NCI-H1417 (cell line): ENCODE measurements around the gene TDRD3.
A peak's percentile ranks its signal among the peaks of the same experiment; 100 is the strongest.
"Not testable (repeated sequence)": the region's sequence is repeated elsewhere in the genome, so short reads cannot be mapped to it uniquely, and the experiment has no call there.

Experiments
- DNase-seq, 3 experiments: peaks; one replicate each; lab custom pipeline; 2025; lab: John Stamatoyannopoulos, UW

The TDRD3 gene

DNA sequence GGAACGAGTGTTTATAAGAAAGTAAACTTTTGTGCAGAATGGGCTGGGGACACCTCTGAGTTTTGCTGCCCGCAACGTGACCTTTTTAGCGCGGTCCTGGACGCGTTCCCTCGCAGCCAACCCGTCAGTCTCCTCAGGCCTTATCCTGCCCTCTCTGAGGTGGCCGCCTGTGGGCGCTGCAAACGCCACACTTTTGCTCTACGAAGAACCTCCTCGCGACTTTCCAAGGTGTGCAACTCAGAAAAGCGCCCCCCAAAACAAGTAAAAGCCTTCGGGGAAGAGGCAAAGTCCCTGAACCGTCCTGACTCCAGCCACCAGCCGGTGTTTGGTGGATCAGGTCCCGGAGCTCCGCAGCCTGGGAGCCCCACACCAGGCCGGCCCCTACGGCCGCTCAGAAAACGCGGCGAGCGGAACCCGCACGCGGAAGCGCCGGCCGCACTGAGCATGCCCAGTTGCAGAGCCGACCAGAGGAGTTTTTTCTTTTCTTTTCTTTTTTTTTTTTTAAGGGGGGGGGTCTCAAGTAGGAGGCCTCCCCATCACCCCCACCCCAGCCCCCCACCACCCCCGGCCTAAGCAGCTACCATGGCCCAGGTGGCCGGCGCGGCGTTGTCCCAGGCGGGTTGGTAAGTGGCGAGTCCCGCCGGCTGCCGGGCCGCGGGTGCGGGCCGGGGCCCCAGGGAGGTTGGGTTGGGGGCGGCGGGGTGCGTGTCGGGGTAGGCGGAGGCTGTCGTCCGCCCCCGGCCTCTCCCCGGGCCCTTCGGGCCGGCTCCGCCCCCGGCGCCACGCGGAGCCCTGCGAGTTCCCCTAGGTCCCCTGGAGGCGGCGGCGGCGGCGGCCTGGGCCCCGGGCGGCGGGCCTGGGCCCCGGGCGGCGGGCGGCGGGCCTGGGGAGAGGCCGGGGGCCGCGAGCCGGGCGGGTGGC lies at the start of gene TDRD3:
TSS of gene TDRD3 (plus strand) at position 438 of the 921 bp plus-strand sequence. CDS start at position 583, 145 bp downstream.
- peak; percentile 84 to 99 (median 98) for DNase-seq

DNA sequence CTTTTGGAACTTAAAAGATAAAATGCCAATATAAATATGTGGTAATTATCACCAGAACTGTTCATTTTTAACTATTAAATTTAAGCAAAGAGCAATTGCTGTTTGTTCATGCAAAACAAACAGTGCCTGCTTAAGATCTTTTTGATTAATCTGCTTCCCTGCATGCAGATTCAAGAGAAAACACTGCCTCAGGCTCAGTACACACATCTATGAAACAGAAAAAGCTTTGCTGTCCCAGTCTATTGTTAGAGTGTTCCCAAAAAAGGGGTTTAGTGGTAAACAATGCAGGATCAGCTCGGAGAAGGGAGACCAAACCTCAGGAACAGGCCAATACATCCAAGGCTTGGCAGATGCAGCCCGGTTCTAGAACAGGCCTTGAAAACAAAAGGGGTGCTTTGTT lies 49.3 kb upstream of the TDRD3 start:
- DNase-seq = peak in 2 of 3 experiments; percentile 33 to 71

DNA sequence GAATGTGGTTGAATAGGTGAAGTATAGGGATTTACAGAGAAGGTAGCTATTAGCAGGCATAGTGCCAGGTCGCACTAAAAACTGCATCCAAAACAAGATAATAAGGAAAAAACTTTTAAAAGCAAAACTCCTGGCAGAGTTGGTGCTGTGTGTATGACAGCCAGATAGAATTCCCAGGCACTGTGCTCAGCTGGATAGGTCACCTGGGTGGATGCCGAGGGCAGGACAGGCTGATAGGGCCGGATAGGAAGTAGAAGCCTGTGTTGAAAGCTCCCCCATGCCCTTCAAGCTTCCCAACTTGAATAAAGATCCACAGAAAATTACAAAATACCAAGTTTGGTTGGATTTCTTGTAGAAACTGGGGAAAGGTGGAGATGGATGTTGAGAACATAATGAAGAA lies 48.9 kb upstream of the TDRD3 start:
- DNase-seq = no peak

DNA sequence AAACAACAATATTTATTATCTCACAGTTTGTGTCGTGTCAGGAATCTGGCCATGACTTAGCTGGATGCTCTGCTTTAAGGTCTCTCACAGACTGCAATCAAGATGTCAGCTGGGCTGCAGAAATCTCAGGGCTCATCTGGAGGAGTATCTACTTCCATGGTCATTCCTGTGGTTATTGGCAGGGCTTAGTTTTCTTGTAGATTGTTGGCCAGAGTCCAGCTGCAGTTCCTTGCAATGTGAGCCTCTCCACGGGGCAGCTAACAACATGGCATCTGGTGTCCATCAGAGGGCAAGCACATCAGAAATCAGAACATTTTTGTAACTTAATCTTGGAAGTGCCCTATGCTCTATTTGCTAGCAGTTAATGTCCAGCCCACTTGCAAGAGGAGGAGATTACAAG lies 45.7 kb upstream of the TDRD3 start:
- DNase-seq = no peak

DNA sequence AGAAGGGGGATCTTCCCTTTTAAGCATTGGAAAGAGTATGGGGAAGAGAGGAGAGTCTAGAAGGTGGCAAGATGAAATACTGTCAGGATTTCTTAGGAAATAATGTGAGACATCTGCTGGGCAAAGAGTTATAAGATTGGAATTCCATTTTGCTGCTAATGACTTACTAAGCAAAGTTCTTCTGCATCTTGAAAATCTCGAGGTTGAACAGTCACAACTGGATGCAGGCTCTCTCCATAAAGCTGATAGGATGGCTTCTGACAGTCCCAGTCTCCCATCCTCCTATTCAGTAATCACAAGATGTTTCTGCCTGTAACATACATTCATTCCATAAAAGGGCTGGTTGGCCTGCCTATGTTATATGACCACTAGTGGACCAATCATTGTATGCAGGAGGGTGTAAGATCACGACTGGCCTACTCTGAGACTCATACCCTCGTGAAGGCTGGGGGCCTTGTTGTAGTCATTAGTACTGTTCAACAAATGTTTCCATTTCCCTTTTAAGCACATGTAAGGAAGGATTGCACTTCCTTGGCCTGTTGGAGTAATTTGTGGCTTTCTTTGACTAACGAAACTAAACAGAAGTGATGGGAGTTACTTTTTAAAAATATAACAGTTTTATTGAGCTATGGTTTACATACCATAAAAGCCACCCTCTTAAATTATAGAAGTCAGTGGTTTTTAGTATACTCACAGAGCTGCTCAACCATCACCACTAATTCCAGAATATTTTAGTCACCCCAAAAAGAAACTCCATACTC lies 45.0 kb upstream of the TDRD3 start:
- DNase-seq = no peak

DNA sequence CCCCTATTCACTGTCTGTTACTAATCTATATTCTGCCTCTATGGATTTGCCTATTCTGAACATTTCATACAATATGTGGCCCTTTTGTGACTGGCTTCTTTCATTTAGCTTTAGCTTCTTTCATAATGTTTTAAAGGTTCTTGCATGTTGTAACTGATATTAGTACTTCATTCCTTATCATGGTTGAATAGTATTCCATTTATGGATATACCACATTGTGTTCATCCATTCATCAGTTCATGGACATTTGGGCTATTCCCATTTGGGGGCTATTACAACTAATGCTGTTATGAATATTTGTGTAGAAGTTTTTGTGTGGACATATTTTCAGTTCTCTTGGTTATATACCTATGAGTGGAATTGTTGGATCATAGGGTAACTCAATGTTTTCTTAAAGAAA lies 44.4 kb upstream of the TDRD3 start:
- no peak for DNase-seq

DNA sequence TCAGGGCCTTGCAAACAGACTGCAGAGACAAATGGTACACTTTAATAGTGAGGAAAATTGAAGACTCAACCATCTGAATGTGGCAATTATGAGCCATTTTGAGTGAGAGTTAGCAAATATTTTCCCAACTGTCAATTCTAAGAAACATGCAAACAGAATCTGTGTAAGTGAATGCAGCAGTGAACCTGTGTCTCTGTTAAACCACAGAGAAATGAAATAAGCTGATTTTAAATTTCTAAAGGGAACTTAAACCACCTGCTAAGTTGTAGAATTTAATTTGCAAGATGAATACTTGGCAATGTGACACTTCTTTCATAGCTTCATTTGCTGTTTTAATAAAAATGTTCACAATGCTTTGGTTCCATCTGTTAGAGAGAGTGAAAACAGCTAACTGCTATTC lies 42.0 kb upstream of the TDRD3 start:
- peak in 2 of 3 experiments; percentile 29 to 55 for DNase-seq

DNA sequence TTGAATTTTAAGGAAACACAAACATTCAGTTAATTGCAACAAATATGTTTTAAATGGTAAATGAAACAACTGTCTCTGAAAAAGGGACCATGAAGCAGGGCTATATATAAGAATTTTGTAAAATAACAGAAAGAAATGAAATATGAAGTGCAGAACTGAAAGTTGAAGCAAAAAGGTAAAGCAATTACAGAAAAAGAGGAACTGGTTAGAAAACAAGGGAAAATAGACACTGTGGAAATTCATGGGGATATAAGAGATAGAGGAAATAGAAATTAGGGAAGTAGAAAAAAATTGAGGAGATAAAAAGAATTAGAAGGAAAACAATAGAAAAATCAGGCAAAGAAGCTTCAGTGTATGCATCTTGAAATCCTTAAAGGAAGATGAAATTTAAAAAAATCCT lies 40.0 kb upstream of the TDRD3 start:
- DNase-seq = no peak

DNA sequence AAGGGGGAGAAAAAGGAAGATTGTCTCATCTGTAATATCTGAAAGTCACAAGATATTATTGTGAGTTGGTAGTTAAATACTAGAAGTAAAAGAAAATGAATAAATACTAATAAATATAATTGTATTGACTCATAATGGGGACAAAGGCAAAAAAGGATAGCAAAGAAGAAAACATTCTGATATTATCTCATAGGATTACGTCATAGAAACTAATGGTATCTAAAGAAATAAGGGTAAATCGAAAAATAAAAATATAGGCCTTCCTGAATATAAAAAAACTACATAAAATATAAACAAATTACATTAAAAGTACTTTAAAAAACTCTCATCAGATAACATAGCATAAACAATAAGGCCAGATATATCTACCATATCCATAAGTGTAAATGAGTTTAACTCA lies 38.6 kb upstream of the TDRD3 start:
- DNase-seq = no peak

DNA sequence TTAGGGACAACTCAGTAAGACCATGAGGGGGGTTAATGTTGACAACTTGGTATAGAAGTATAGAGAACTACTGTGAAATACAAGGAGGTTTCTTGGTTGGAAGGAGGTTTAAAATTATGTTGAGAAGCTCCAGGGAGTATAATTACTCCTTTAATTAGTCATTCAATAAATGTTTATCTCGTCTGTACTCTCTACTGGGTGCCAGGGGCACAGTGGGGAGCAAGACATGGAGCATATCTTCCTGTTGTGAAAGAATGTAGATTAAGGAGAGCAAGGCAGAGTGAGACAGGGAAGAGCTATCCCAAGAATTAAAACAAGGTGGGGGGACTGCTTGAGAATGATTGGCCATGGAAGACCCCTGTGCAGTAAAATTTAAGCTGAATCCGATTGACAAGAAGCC lies 33.7 kb upstream of the TDRD3 start:
- DNase-seq = peak in 1 of 3 experiments; percentile 10

DNA sequence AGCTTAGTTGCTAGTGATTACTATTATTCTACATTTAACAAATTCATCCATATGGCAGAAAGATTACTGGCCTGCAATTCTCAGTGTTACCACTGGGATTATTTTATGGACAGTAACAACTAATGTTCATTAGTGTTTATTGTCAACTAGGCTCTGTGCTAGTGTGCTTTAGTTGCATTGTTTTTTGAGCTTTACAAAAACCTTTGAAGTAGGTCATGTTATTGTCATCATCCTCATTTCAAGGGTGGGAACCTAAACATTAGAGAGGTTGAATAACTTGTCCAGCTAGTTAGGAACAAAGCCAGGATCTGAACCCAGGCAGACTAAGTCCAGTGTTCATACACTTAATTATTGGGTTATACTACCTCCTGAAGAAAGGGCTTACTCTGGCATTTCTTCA lies 27.8 kb upstream of the TDRD3 start:
- DNase-seq = peak in 1 of 3 experiments; percentile 41

DNA sequence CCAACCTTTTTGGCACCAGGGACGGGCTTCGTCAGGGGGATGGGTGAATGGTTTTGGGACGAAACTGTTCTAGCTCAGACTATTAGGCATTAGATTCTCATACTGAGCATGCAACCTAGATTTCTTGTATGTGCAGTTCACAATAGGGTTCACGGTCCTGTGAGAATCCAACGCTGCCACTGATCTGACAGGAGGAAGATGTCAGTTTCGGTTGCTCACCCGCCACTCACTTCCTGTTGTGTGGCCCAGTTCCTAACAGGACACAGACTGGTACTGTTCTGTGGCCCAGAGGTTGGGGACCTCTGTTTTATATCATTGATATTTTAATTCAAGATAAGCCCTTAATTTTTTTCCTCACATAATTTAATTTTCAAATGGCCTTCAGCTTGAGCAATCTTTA lies 26.7 kb upstream of the TDRD3 start:
- no peak for DNase-seq

DNA sequence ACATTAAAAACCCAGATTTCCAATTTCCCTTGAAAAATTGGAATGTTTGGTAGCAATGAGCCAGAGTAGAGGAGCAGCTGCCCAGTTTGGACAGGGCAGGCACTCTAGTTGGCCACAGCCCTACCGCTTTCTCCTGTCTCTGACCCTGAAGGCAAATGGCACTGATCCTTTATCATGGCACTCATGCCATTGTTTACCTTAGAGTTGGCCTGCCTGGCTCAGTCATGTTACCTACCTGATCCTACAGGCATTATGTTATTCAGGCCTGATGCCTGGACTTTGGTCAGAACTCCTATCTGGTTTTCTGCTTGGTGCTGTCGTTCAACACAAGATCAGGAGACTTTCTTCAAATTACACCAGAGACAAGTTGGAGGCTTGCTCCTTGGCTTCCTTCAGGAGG lies 24.9 kb upstream of the TDRD3 start:
- no peak for DNase-seq

DNA sequence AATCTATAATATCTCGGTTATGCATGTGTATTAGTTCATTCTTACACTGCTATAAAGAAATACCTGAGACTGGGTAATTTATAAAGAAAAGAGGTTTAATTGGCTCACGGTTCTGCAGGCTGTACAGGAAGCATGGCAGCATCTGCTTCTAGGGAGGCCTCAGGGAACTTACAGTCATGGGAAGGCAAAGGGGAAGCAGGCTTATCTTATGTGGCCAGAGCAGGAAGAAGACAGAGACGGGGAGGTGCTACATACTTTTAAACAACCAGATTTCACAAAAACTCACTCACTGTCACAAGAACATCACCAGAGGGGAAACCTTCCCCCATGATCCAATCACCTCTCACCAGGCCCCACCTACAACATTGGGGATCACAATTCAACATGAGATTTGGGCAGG lies 17.7 kb upstream of the TDRD3 start:
- DNase-seq = not testable (repeated sequence)

DNA sequence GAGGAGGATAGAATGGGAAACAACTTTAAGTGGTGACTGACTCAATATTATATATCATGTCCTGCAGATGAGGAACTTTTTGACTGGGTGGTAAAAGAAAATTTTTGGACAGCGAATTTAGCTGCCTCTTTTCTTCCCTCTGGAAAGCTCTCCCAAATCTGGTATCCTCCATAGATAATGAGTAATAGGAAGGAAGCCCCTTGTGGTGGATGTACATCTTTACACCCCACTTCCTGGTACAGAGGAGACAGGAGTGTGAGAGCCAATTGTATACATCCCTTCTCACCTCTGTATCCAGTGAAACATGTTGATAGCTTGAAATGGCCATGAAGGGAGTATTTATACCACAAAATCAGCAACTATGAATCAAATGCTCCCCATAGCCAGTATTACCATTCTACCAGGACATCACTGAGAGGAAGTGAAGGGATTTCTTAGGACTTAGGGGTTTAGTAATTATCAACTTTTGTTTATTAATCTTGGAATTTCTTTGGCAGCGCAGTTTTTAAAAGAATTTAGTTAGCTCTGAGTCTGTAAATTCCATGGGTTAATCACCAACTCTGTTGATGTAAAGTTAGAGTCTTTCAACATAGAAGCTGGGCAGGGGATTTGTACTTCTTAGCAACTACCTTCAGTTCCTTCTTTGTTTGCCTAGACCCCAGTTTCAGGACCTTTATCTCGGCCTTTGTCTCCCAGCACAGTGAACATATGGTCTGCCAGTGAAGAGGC lies 17.0 kb upstream of the TDRD3 start:
- no peak for DNase-seq

DNA sequence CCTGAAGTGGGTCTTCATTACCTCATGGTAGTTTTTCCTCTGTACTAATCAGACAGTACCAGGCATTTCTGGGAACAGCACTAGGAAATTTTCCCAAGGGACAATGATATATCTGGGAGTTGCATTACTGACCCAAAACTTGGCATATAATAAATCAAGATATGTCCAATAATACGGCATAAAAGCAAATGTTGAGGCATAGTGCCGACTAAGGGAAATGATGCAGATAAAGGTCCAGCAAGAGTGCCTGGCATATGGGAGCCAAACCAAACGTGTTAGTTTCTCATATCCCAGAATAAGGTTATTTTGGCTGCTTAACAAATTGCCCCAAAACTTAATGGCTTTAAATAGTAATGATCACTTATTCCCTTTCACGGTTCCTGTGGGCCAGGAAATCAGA lies 12.1 kb upstream of the TDRD3 start:
- DNase-seq = no peak

DNA sequence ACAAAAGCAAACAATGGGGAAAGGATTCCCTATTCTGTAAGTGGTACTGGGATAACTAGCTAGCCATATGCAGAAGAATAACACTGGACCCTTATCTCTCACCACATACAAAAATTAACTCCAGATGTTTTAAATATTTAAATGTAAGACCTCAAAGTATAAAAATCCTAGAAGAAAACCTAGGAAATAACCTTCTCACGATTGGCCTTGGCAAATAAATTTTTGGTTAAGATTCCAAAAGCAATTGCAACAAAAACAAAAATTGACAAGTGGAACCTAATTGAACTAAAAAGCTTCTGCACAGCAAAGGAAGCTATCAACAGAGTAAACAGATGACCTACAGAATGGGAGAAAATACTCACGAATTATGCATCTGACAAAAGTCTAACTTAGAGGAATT lies 10.8 kb upstream of the TDRD3 start:
- DNase-seq = no peak

DNA sequence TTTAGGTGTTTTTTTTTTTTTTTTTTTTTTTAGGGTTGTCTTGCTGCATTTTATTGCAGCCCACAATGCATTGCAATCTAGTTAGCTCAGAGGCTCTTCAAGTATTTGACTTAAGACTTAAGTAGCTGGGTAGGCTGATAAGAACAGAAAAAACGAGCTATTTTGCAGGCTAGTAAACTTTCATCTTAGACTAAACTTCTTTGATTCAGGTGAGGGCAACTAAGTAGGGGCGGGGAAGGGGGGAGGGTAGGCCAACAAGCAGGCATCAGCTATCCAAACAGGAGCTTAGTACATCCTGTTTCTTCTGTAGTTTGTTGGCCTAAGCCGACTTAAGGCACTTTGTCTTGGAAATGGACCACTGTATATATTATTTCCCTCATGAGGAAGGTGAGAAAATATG lies 4.9 kb upstream of the TDRD3 start:
- no peak for DNase-seq

DNA sequence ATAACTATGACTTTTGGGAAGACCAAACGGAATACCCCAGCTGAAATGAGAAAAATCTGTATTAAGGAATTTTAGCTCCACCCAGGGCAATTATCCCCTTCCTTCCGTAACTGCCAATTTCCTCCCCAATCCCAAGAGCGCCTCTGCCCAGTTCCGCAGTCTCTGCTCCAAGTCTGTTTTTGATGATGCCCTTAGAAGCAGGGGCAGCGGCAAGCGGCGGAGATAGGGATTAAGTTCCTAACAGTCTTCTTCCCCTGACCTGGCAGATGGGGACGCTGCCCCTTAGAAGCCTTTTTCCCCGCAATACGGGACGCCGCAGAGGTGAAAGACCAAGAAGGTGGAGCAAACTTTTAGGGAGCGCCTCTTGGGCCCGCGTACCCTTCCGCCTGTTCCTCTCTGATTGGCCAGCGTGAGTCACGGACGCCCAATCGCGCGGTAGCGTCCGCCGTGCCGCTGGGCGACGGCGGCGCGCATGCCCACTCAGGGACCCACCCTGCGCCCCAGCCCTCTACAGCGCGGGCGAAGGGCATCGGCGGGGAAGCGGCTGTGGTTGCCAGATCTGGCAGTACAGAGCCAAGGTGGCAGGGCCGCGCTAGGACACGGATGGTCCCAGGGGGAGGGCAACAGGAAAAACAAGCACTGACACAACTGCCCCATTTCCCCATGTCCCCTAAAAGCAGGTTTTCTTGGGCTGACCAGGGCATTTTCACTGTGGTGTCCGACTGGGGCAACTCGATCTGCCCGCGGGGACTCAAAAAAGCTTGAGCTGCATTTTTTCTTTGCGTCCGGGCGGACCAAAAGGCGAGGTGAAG lies 843 bp upstream of the TDRD3 start:
- peak; percentile 91 to 98 (median 97) for DNase-seq

DNA sequence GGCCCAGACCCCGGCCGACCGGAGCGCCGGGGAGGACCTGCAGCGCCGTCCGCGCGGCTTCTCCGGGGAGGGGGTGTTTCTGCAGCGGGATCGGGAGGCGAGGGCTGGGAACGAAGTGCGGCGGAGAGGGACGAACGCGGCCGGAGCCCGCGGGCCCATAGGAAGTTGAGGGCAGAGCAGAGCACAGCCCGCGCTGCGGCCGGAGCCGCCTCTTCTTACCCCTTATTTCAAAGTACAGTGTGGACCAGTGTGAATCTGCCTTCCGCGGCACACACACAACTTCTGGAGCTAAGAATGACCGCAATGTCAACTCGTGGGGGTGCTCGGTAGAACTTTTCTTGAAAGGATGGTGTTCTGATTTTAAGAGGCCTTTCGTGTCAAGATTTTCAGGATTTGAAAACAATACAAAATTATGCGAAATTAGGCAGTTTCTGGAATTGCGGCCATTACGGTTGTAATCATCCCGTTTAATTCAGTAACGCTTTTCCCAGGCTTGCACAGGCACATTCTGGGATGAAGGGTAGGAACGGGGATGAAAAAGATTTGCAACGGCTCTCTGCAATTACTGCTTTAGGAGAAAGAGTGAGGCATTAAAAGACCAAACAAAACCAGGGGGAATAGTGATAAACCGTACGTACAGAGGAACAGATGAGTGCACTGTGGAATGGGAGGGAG lies 821 bp downstream of the TDRD3 start:
- DNase-seq = peak; percentile 56 to 93 (median 90)

DNA sequence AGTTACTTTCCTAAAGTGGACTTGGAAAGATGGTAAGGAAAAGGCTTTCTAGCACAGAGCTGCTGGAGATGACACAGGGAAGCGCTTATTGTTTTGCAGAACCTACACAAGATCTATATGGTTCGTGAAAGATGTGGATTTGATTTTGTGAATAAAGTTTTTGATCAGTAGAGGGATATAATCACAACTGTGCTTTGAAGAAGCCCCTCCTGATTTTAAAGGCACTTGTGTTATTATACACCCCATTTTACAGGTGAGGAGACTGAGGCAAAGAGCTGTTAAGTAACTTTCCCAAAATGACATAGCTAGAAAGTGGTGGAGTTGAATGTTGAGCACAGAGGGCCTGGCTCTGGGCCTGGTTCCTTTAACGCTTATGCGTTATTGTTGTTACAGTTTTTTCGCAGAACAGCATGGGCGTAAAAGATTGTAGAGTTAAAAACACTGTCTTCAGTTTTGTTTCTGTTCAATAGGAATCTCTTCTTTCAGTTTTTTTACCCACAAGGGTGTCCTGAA lies 1.4 kb downstream of the TDRD3 start:
- no peak for DNase-seq
